Cerebellar cortex (tissue), 1 donor: ENCODE results near the gene BMP8A.
"Not testable (repeated sequence)": the region's sequence is repeated elsewhere in the genome, so short reads cannot be mapped to it uniquely, and the experiment has no call there.

ENCODE experiments used
- DNase-seq: peaks from one replicate; pipeline ENCODE4 v3.0.0-alpha.2; 2015; ENCODE audit warnings: low spot score

Gene BMP8A

GRCh38 chr1:39507230-39507928, 15.9 kb downstream of the BMP8A start:
- peak; percentile 43 for DNase-seq

- DNase-seq = no peak
Measured at GRCh38 chr1:39508266-39508665, 16.8 kb downstream of the BMP8A start.

DNA sequence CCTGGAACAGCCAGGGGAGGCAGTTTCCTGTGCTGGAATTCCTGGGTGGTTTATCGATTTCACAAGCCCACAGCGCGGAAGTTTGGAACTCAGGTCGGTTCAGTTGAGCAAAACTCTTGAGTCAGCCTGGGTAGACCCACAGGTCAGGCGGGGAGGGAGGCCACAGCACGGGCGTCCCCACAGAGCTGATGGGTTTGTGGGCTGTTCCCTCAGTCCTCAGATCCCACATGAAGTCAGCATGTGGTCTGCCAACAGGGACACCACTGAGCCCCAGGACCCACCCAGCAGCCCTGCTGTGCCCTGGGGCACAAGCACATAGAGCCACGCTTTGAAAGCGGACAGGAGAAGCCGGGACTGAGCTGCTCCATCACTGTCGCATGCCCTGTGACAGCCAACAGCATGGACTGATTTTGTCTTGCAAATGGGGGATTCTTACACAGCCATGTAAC, 17.4 kb downstream of the BMP8A start:
- DNase-seq = no peak

DNA sequence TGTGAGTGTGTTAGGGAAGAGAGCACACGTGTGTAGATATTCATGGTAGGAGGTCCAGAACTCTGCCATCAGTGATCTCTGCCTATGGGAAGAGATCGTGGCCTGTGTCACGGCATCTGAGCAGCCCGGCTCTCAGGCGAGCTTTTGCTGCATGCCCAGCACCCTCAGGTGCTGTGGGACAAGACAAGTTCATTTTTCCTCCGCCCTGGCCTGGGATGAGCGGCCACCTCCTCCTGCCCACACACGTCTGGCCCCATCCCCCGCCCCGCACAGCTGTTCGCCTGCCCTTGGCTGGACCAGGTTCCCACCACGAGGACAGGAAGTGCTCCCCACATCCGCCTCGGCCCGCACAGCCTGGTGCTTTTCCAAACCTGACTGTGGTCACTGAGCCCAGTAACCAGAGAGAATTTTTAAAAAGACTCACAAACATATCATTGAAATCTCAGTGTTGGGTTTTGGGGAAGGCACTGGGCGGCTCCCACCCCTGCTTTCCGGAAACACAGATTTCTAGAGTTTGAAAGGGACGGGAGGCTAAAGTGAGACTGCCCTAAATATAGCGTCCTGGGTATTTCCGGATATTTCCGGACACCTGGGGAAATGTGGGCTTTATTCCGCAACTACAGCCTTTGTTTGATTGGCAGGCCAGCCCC, 18.0 kb downstream of the BMP8A start:
- no peak for DNase-seq

GRCh38 chr1:39510570-39511186, 19.2 kb downstream of the BMP8A start:
- not testable (repeated sequence) for DNase-seq

- not testable (repeated sequence) for DNase-seq
Measured at GRCh38 chr1:39511477-39511876, 20.0 kb downstream of the BMP8A start.

GRCh38 chr1:39512234-39512847, 20.9 kb downstream of the BMP8A start:
- not testable (repeated sequence) for DNase-seq

GRCh38 chr1:39514710-39515124, 23.3 kb downstream of the BMP8A start:
- DNase-seq = not testable (repeated sequence)

- DNase-seq = not testable (repeated sequence)
Measured at GRCh38 chr1:39515131-39516086, 24.0 kb downstream of the BMP8A start.

GRCh38 chr1:39516841-39517240, 25.4 kb downstream of the BMP8A start:
- not testable (repeated sequence) for DNase-seq

DNA sequence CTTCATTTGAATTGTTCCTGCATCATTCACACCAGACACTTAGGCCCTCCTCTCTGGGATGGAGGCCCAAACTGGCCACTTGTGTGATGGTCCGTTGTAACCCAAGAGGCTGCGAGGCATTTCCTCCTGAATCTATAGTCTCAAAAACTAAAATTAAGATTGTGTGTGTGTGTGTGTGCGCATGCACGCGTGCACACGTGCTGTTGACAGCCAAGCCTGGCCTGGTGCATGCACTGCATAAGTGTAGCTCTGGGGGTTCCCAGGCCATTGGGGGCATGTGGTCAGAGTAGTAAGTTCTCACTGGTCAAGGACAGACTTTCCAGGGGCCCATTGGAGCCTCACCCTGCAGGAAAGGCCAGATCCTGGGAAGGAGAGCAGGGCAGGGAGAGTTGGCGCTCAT, 26.5 kb downstream of the BMP8A start:
- DNase-seq = not testable (repeated sequence)

DNA sequence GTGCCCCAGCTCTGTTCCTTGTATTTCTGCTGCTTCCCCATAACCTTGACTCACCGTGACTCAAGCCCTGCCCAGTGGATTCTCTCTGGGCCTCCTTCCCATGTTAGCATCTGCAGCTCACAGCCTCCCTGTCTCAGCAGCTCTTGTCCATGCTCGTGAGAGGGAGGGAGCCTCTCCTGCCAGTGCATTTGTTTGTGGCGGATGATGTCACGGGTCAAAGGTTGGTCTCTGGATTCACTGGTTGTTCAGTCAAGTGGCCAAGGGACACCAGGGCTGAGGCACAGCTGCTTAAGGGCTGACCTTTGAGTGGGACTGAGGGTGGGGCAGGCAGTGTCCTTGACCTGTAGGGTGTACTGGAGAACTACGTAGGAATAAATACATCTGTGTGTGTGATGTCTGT, 27.9 kb downstream of the BMP8A start:
- DNase-seq = not testable (repeated sequence)

- not testable (repeated sequence) for DNase-seq
Measured at GRCh38 chr1:39522221-39522620, 30.8 kb downstream of the BMP8A start.

DNA sequence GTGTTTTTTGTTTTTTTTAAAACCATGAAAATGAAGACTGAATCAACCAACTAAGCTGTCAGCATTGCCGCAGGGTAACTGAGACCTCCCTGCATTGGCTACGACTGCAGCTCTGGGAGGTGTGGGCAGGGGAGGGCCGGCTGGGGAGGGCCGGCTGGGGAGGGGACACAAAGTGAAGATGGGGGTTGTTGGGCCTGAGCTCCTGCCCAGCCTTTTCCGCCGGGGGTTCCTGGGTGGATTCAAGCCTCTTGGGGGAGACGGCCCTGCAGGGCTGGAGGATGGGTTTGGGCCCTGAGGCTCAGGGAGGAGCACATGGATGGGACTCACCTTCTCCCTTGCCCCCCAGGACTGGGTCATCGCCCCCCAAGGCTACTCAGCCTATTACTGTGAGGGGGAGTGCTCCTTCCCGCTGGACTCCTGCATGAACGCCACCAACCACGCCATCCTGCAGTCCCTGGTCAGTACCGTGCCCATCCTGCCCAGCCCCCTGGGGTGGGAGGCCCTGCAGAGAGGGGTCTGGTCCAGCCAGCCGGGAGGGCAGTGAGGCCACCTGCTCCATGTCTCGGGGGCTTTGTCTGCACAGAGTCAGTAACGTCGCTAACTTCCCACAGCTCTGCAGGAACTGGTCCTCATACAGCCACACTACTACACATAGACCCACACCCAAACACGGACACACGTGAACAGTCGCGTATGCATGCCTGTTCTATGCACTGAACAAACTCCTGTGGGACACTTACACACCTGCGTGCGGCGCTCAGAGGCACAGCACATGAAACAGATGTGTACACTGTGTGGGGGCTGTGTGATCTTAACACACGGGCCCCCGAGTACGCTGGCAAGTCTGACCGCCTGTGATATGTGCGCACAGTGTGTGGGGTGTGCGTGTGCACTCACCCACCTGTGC, 31.5 kb downstream of the BMP8A start:
- no peak for DNase-seq

DNA sequence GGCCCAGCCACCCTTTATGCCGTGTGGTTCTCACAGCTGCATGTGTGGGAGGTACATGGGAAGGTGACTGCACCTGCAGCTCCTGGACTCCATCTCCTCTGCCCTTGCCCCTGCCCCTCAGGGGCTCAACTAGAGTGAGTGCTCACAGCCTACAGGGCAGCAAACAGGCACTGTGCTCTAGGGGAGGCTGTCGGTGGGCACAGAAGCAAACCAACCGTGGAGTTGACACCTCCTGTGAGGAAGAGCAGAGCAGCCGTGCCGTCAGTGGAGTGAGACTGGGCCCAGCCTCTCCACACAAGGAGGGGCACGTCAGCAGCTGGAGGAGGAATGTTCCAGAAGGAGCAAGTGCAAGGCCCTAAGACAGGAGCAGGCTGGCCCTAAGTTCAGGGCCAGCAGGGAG, 32.7 kb downstream of the BMP8A start:
- no peak for DNase-seq

DNA sequence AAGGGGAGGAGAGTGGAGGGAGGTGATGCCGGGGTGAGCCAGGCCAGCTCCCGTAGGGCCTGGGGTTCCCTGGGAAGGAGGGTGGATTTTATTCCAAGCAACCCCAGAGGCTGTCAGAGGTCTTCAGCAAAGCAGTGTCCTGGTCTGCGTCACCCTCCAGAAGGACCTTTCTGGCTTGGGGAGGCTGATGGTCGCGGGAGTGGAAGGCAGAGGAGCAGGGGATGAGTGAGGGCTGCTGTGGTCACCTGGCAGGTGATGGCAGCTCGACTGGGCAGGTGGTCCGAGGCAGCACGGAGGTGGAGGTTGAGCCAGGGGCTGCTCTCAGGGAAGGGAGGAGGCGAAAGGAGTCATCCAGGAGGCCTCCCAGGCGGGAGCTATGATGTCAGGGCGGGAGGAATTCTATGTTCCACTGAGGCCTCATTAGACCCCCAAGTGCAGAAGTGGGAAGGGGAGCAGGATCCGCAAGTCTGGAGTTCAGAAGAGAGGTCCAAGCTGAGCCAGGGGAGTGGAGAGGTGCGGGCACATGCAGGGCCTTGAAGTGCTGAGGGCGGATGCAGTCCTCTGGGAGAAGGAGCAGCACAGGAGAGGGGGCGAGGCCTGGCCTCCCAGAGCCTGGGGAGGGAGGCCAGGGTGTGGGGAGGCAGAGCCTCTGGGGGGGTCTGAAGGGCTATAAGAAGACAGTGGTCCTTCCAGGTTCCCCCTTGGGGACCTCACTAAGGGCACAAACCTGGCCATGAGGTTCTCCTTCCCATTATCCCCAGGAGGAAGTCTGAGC, 33.3 kb downstream of the BMP8A start:
- DNase-seq = no peak

- DNase-seq = no peak
Measured at GRCh38 chr1:39525366-39526165, 34.1 kb downstream of the BMP8A start.

- DNase-seq = no peak
Measured at GRCh38 chr1:39526466-39527189, 35.2 kb downstream of the BMP8A start.
